Activated B cell treated with CpG ODN at 0.5 μM for 24 hours (primary cell): ENCODE data around the gene TBPL2. TPM values are rescaled to one million over a fixed set of nuclear protein-coding genes. Genes with fewer than 3 reads are reported as not detected.
"Not testable (repeated sequence)": the region's sequence is repeated elsewhere in the genome, so short reads cannot be mapped to it uniquely, and the experiment has no call there.

Source experiments
- ATAC-seq: fragments of 200-7000 bp; cut with Tn5 transposase; one replicate; pipeline ENCODE4 v1.10.0; 2021; ENCODE audit warnings: low read depth, mild to moderate bottlenecking, moderate library complexity
- CTCF ChIA-PET: fragments of 350-600 bp; sonication (Branson Sonifier 250); formaldehyde crosslinking; loops from one replicate; lab custom pipeline; 2021; ENCODE audit warnings: antibody characterized with exemption; lab: Charles Lee
- POLR2A ChIA-PET: fragments of 350-600 bp; sonication (Branson Sonifier 250); formaldehyde crosslinking; loops from one replicate; lab custom pipeline; 2021; ENCODE audit warnings: antibody characterized with exemption; lab: Charles Lee
- DNase-seq: peaks from one replicate; pipeline ENCODE4 v3.0.0; 2022
- H3K27ac Mint-ChIP-seq: one replicate; pipeline ENCODE4 v1.8.0; 2020; ENCODE audit warnings: mixed read lengths
- H3K27me3 Mint-ChIP-seq: one replicate; pipeline ENCODE4 v1.8.0; 2021; ENCODE audit warnings: mixed read lengths
- H3K36me3 Mint-ChIP-seq: one replicate; pipeline ENCODE4 v1.8.0; 2021; ENCODE audit warnings: low read depth, mixed read lengths
- H3K4me1 Mint-ChIP-seq: one replicate; pipeline ENCODE4 v1.8.0; 2021; ENCODE audit warnings: mixed read lengths
- H3K4me3 Mint-ChIP-seq: one replicate; pipeline ENCODE4 v1.8.0; 2020; ENCODE audit warnings: mild to moderate bottlenecking, mixed read lengths
- H3K9me3 Mint-ChIP-seq: one replicate; pipeline ENCODE4 v1.8.0; 2020; ENCODE audit warnings: mixed read lengths
- intact Hi-C: fragments of 100-400 bp; cut with micrococcal nuclease; formaldehyde crosslinking; loops from one replicate; pipeline ENCODE4 v1.15.1; 2024
- total RNA-seq: library from RNA; stranded (reverse); gene quantifications from 2 replicates; pipeline ENCODE4 v1.2.3, GENCODE V29; 2022
- TF ChIP-seq, protein P1 (sequence below): fragments of 200-600 bp; IDR thresholded peaks from one replicate; pipeline ENCODE4 v1.8.0; 2022; ENCODE audit warnings: antibody characterized with exemption, mild to moderate bottlenecking

Gene TBPL2
- total RNA-seq, result not detected in 2 replicates

GRCh38 chr14:55440385-55440784 lies at the start of gene TBPL2:
Gene TBPL2, minus strand, starts transcription at chr14:55440616. Its CDS starts 167 bp downstream, at chr14:55440449.
- H3K9me3 Mint-ChIP-seq, result no peaks in the 10 kb centered on the region
- DNase-seq (no peak), ATAC-seq (no peak)
- intact Hi-C loops, result no loop called here
- CTCF ChIA-PET, result no interaction called here
- H3K4me3 Mint-ChIP-seq, result no peak within 1 kb of the TSS
- no peak within 1 kb of the TSS for H3K27ac Mint-ChIP-seq
- POLR2A ChIA-PET, result no interaction called here
- H3K27me3 Mint-ChIP-seq, result peaks cover 6% of the 10 kb centered on the region
- H3K4me1 Mint-ChIP-seq, result no peaks in the 10 kb centered on the region
- TF ChIP-seq, protein P1, sequence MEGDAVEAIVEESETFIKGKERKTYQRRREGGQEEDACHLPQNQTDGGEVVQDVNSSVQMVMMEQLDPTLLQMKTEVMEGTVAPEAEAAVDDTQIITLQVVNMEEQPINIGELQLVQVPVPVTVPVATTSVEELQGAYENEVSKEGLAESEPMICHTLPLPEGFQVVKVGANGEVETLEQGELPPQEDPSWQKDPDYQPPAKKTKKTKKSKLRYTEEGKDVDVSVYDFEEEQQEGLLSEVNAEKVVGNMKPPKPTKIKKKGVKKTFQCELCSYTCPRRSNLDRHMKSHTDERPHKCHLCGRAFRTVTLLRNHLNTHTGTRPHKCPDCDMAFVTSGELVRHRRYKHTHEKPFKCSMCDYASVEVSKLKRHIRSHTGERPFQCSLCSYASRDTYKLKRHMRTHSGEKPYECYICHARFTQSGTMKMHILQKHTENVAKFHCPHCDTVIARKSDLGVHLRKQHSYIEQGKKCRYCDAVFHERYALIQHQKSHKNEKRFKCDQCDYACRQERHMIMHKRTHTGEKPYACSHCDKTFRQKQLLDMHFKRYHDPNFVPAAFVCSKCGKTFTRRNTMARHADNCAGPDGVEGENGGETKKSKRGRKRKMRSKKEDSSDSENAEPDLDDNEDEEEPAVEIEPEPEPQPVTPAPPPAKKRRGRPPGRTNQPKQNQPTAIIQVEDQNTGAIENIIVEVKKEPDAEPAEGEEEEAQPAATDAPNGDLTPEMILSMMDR, result no peak
- no peaks in the 10 kb centered on the region for H3K36me3 Mint-ChIP-seq

DNA sequence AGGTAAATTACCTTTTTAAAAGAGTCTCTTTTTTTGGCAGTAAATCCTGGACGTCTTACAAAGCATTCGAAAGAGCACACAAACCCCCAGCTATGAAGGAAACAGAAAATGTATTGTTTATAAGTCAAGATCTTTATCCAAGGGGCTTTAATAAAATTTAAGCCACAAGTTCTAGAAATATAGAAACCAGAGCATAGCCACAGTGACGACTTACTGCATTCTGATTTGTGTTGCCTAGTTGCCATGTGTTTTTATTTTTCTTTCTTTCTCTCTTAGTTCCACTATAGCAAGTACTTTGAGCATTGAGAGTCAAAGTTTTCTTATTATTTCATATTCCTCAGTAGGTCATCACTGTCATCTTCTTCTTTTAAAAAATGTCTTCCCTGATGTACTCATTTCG lies 47.8 kb upstream of the TBPL2 start:
- CTCF ChIA-PET, result no interaction called here
- no peaks in the 10 kb centered on the region for H3K9me3 Mint-ChIP-seq

GRCh38 chr14:55482936-55483605 lies 42.7 kb upstream of the TBPL2 start:
- no peak for ATAC-seq
- CTCF ChIA-PET, result no interaction called here
- TF ChIP-seq, protein P1, result no peak

More for the DNA sequence above, 47.8 kb upstream of the TBPL2 start:
- Mint-ChIP-seq H3K27me3 (peaks cover 3% of the 10 kb centered on the region), H3K36me3 (no peaks in the 10 kb centered on the region), H3K27ac (no peak overlapping the region), H3K4me1 (no peaks in the 10 kb centered on the region), H3K4me3 (no peak overlapping the region)
- POLR2A ChIA-PET, result no interaction called here
- TF ChIP-seq, protein P1, result no peak
- ATAC-seq (no peak), DNase-seq (no peak)
- intact Hi-C loops, result no loop called here

DNA sequence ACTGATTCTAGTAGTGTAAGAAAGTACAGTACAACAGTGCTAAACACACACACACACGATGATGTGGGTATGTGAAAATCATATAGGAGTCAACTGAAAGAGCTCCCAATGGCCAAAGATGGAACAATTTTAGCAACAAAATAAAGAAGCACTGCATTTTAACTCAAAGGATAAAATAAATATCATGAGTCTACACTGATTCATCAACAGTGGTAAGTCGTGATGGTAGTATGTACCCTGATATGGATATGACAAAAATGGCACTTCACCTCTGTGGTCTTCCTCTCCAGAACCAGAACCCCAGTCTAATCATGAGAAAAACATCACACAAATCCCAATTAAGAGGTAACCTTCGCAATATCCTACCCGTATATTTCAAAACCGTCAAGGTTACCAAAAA lies 41.4 kb upstream of the TBPL2 start:
- TF ChIP-seq, protein P1, result no peak
- Mint-ChIP-seq H3K27ac (no peak overlapping the region), H3K4me1 (no peaks in the 10 kb centered on the region)

More at GRCh38 chr14:55482936-55483605, 42.7 kb upstream of the TBPL2 start:
- no peak for DNase-seq
- no peaks in the 10 kb centered on the region for H3K4me1 Mint-ChIP-seq
- intact Hi-C loops, result no loop called here
- no peaks in the 10 kb centered on the region for H3K9me3 Mint-ChIP-seq
- H3K27ac Mint-ChIP-seq, result no peak overlapping the region
- no peak overlapping the region for H3K4me3 Mint-ChIP-seq
- H3K36me3 Mint-ChIP-seq, result no peaks in the 10 kb centered on the region
- POLR2A ChIA-PET, result no interaction called here
- peaks cover 3% of the 10 kb centered on the region for H3K27me3 Mint-ChIP-seq

GRCh38 chr14:55477680-55478079 lies 37.3 kb upstream of the TBPL2 start:
- Mint-ChIP-seq H3K4me1 (no peaks in the 10 kb centered on the region), H3K36me3 (no peaks in the 10 kb centered on the region), H3K9me3 (no peaks in the 10 kb centered on the region), H3K4me3 (no peak overlapping the region), H3K27ac (no peak overlapping the region), H3K27me3 (no peaks in the 10 kb centered on the region)
- POLR2A ChIA-PET, result no interaction called here
- TF ChIP-seq, protein P1, result no peak
- ATAC-seq (no peak), DNase-seq (no peak)
- CTCF ChIA-PET, result no interaction called here
- intact Hi-C loops, result no loop called here

More for the DNA sequence above, 41.4 kb upstream of the TBPL2 start:
- ChIA-PET CTCF (no interaction called here), POLR2A (no interaction called here)
- intact Hi-C loops, result no loop called here
- DNase-seq, result no peak
- peaks cover 3% of the 10 kb centered on the region for H3K27me3 Mint-ChIP-seq
- H3K4me3 Mint-ChIP-seq, result no peak overlapping the region
- no peaks in the 10 kb centered on the region for H3K36me3 Mint-ChIP-seq
- ATAC-seq, result no peak
- no peaks in the 10 kb centered on the region for H3K9me3 Mint-ChIP-seq

- H3K27ac Mint-ChIP-seq, intact Hi-C loops, H3K36me3 Mint-ChIP-seq, DNase-seq, ATAC-seq, H3K4me3 Mint-ChIP-seq, H3K9me3 Mint-ChIP-seq, H3K27me3 Mint-ChIP-seq, POLR2A ChIA-PET, H3K4me1 Mint-ChIP-seq: not testable (repeated sequence)
- CTCF ChIA-PET, result interaction anchor here (0.7 kb wide), 1 partner anchor 122 kb away, joined by 3 read pairs; no protein-coding TSS in a partner anchor
Observed at GRCh38 chr14:55476448-55476847, 36.0 kb upstream of the TBPL2 start.
